HG03571 (cell line): ENCODE data around the gene KCNIP1.
A peak's percentile ranks its signal among the peaks of the same experiment; 100 is the strongest.

Source experiments
- ATAC-seq: cut with Tn5 transposase; IDR thresholded peaks from one replicate; pipeline ENCODE4 v1.9.1; 2021; ENCODE audit not compliant: unreplicated experiment

Gene KCNIP1

GRCh38 chr5:170562166-170562874, 58.5 kb downstream of the KCNIP1 start:
- ATAC-seq, result no peak

- no peak for ATAC-seq
These were observed 59.0 kb downstream of the KCNIP1 start for GRCh38 chr5:170562875-170563228.

GRCh38 chr5:170563824-170564567, 60.2 kb downstream of the KCNIP1 start:
- no peak for ATAC-seq

GRCh38 chr5:170565072-170565471, 61.3 kb downstream of the KCNIP1 start:
- no peak for ATAC-seq

GRCh38 chr5:170569101-170569500, 65.3 kb downstream of the KCNIP1 start:
- no peak for ATAC-seq

- ATAC-seq, result no peak
These were observed 66.7 kb downstream of the KCNIP1 start for GRCh38 chr5:170570476-170570875.

- ATAC-seq, result no peak
These were observed 67.5 kb downstream of the KCNIP1 start for GRCh38 chr5:170571281-170571731.

- ATAC-seq, result peak; percentile 78
These were observed 68.3 kb downstream of the KCNIP1 start for GRCh38 chr5:170571875-170572852.

GRCh38 chr5:170573114-170573513, 69.3 kb downstream of the KCNIP1 start:
- no peak for ATAC-seq

- ATAC-seq, result no peak
These were observed 69.8 kb downstream of the KCNIP1 start for GRCh38 chr5:170573660-170574059.

- ATAC-seq, result peak; percentile 46
These were observed 73.0 kb downstream of the KCNIP1 start for GRCh38 chr5:170576602-170577535.

GRCh38 chr5:170579601-170580000, 75.8 kb downstream of the KCNIP1 start:
- ATAC-seq, result no peak

GRCh38 chr5:170581211-170581610, 77.4 kb downstream of the KCNIP1 start:
- no peak for ATAC-seq

GRCh38 chr5:170582644-170583330, 79.0 kb downstream of the KCNIP1 start:
- ATAC-seq, result no peak

- ATAC-seq, result no peak
These were observed 80.2 kb downstream of the KCNIP1 start for GRCh38 chr5:170584003-170584402.

GRCh38 chr5:170584450-170585058, 80.7 kb downstream of the KCNIP1 start:
- no peak for ATAC-seq

GRCh38 chr5:170585273-170585948, 81.6 kb downstream of the KCNIP1 start:
- no peak for ATAC-seq

GRCh38 chr5:170587808-170588207, 84.0 kb downstream of the KCNIP1 start:
- no peak for ATAC-seq

- no peak for ATAC-seq
These were observed 85.8 kb downstream of the KCNIP1 start for GRCh38 chr5:170589643-170590042.
